Brain microvascular endothelial cell (primary cell): Measurements from ENCODE around the gene COL28A1.

Experiments
- DNase-seq: peaks from one replicate; pipeline ENCODE4 v3.0.0-alpha.2; 2020
- H3K27ac ChIP-seq: fragments of 250-450 bp; sonication (Bioruptor Pico); 2 replicates; pipeline ENCODE4 v1.5.1; 2020; ENCODE audit warnings: mild to moderate bottlenecking, moderate library complexity
- H3K27me3 ChIP-seq: fragments of 250-450 bp; sonication (Bioruptor Pico); replicated peaks from 2 replicates; pipeline ENCODE4 v1.5.1; 2020; ENCODE audit warnings: mild to moderate bottlenecking
- H3K36me3 ChIP-seq: fragments of 250-450 bp; sonication (Bioruptor Pico); replicated peaks from 2 replicates; pipeline ENCODE4 v1.5.1; 2020; ENCODE audit warnings: mild to moderate bottlenecking
- H3K4me3 ChIP-seq: 2 replicates; pipeline ENCODE4 v1.5.1; 2011; ENCODE audit warnings: low read depth, mild to moderate bottlenecking, control low read depth, low read length, moderate library complexity
- in situ Hi-C: cut with HindIII; loops from 2 replicates; pipeline ENCODE4 v1.10.0; 2017; ENCODE audit warnings: low sequenced_read_pairs, low pct_ligation_motif_present
- TF ChIP-seq, protein P1 (sequence below): IDR thresholded peaks from 2 replicates; pipeline ENCODE4 v1.5.1; 2011; ENCODE audit warnings: low read depth, mild to moderate bottlenecking, moderate library complexity, low read length, control low read depth, inconsistent platforms; ENCODE audit errors: missing control alignments

Gene COL28A1

DNA sequence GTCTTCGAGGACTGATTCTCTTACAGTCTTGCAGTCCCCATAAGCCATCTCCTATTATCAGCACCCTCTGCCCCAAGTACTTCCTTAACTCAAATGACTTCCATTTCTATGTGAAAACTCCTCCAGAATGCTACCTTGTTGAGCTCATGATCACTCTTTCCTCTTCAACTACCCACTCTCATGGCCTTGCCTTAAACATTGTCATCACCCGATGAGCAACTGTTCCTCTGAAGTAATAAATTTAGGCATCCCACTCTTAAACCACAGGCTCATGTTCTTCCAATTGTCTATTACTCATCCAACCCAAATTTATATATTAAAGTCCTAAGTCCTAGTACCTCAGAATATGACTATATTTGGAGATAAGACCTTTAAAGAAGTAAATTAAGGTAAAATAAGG lies 200.5 kb downstream of the COL28A1 start:
- TF ChIP-seq, protein P1, sequence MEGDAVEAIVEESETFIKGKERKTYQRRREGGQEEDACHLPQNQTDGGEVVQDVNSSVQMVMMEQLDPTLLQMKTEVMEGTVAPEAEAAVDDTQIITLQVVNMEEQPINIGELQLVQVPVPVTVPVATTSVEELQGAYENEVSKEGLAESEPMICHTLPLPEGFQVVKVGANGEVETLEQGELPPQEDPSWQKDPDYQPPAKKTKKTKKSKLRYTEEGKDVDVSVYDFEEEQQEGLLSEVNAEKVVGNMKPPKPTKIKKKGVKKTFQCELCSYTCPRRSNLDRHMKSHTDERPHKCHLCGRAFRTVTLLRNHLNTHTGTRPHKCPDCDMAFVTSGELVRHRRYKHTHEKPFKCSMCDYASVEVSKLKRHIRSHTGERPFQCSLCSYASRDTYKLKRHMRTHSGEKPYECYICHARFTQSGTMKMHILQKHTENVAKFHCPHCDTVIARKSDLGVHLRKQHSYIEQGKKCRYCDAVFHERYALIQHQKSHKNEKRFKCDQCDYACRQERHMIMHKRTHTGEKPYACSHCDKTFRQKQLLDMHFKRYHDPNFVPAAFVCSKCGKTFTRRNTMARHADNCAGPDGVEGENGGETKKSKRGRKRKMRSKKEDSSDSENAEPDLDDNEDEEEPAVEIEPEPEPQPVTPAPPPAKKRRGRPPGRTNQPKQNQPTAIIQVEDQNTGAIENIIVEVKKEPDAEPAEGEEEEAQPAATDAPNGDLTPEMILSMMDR = no peak
- in situ Hi-C loops = no loop called here
- Histone ChIP-seq H3K27me3 (no peaks in the 10 kb centered on the region), H3K27ac (no peak overlapping the region), H3K4me3 (no peak overlapping the region), H3K36me3 (no peaks in the 10 kb centered on the region)
- DNase-seq = no peak

DNA sequence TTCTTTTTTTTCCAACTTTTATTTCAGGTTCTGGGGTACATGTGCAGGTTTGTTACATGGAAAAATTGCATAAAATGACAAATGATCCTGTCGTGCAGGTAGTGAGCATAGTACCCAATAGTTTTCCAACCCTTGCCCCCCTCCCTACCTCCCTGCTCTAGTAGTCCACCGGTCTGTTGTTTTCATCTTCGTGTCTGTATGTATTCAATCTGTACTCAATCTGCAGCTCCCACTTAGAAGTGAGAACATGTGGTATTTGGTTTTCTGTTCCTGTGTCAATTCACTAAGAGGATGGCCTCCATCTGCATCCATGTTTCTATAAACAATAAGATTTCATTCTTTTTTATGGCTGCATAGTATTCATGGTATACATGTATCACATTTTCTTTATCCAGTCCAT lies 202.1 kb downstream of the COL28A1 start:
- no peak for DNase-seq
- in situ Hi-C loops = no loop called here
- Histone ChIP-seq H3K27me3 (no peaks in the 10 kb centered on the region), H3K27ac (no peak overlapping the region), H3K4me3 (no peak overlapping the region), H3K36me3 (no peaks in the 10 kb centered on the region)
- TF ChIP-seq, protein P1 = no peak

DNA sequence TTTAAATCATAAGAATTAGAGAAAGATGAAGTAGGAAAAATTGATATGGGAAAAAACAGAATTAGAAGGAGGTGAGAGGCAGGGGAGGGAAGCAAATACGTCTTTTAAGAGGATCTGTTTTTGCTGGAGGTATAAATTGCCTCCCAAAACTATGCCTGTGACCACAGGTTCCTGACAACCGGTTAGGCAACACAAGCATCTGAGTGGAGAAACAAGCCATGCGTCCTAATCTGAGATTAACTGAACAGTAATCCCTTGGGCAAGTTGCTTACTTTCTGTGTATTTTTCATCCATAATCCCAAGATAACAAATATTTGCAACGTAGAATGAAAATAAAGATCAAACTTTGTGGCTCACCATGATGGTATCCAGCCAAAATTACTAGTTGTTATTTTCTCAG lies 204.2 kb downstream of the COL28A1 start:
- Histone ChIP-seq H3K27ac (no peak overlapping the region), H3K36me3 (no peaks in the 10 kb centered on the region), H3K27me3 (no peaks in the 10 kb centered on the region), H3K4me3 (no peak overlapping the region)
- in situ Hi-C loops = no loop called here
- TF ChIP-seq, protein P1 = no peak
- no peak for DNase-seq

DNA sequence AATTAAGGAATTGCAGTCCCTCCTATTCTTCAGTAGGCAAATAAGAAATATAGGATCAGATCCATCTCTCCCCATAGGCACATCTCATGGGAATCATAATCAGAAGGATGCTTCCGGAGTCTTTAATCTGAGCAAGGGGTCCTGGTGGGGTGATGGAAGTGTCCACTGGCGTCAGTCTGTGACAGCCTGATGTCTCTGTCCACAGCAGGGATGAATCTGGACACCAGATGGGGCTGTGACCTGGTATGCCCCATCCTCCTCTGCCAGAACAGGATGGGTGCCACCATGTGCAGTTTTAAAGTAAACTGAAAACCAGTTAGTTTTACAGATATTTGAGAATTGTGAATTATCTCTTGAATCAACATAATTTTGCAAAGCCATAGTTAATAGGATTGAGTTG lies 204.7 kb downstream of the COL28A1 start:
- H3K36me3 ChIP-seq = no peaks in the 10 kb centered on the region
- TF ChIP-seq, protein P1 = peak; percentile 35
- no peaks in the 10 kb centered on the region for H3K27me3 ChIP-seq
- no peak for DNase-seq
- in situ Hi-C loops = no loop called here
- no peak overlapping the region for H3K27ac ChIP-seq
- H3K4me3 ChIP-seq = no peak overlapping the region

DNA sequence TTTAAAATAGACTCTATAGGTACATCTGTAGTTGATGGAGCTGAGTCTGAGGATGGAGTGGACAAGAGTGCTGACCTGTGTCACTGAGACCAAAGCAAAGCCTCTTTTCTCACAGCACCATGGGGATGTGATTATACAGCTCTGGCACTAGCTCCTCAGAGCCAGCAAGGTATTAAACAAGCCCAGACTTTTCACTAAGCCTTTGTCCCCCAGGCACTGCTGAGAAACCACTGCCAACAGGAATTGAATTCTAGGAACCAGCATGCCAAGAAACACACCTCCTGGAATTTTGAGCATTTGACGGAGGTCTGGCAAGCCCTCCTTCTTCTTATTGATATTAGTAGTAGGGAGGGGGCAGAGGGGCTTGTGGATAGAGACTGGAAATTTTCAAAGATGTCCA lies 206.3 kb downstream of the COL28A1 start:
- in situ Hi-C loops = no loop called here
- Histone ChIP-seq H3K27me3 (no peaks in the 10 kb centered on the region), H3K4me3 (no peak overlapping the region), H3K36me3 (no peaks in the 10 kb centered on the region), H3K27ac (no peak overlapping the region)
- TF ChIP-seq, protein P1 = no peak
- no peak for DNase-seq

DNA sequence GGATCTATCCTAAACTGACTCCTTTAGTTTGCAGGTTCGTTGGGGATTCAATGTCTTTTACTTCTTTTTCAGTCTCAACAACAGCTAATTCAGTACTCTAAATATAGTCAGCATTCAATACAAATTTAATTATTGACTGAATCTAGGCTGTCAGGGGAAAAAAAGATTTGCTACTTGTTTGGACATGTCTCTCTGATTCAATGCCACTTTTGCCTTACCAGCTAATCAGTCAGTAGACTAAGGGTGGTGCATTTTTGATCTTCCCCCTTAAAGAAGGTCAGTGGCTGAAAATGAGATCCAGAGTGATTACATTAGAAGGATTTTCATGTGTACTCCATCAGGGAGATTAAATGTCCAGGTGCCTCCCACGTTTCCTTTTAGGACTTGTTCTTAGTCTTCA lies 208.2 kb downstream of the COL28A1 start:
- Histone ChIP-seq H3K36me3 (no peaks in the 10 kb centered on the region), H3K27ac (no peak overlapping the region), H3K27me3 (no peaks in the 10 kb centered on the region), H3K4me3 (no peak overlapping the region)
- no peak for DNase-seq
- TF ChIP-seq, protein P1 = no peak
- in situ Hi-C loops = no loop called here
